T-helper 9 cell (primary cell): ENCODE results near the gene TWIST2.

Source experiments
- DNase-seq: peaks from one replicate; pipeline ENCODE4 v3.0.0-alpha.2; 2020

TWIST2 gene

DNA sequence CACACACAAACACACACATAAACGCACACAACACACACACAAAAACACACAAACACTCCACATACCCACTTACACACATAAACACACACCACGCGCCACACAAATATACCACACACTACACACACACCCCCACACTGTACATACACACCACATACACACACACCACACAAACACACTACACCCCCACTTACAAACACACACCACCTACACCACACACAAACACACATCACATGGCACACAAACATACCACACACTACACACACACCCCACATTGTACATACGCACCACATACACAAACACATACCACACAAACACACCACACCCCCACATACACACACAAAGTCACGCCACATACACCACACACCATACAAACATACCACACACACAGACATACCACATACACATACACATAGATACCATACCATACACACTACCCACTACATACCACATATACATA lies 59.9 kb downstream of the TWIST2 start:
- no peak for DNase-seq

DNA sequence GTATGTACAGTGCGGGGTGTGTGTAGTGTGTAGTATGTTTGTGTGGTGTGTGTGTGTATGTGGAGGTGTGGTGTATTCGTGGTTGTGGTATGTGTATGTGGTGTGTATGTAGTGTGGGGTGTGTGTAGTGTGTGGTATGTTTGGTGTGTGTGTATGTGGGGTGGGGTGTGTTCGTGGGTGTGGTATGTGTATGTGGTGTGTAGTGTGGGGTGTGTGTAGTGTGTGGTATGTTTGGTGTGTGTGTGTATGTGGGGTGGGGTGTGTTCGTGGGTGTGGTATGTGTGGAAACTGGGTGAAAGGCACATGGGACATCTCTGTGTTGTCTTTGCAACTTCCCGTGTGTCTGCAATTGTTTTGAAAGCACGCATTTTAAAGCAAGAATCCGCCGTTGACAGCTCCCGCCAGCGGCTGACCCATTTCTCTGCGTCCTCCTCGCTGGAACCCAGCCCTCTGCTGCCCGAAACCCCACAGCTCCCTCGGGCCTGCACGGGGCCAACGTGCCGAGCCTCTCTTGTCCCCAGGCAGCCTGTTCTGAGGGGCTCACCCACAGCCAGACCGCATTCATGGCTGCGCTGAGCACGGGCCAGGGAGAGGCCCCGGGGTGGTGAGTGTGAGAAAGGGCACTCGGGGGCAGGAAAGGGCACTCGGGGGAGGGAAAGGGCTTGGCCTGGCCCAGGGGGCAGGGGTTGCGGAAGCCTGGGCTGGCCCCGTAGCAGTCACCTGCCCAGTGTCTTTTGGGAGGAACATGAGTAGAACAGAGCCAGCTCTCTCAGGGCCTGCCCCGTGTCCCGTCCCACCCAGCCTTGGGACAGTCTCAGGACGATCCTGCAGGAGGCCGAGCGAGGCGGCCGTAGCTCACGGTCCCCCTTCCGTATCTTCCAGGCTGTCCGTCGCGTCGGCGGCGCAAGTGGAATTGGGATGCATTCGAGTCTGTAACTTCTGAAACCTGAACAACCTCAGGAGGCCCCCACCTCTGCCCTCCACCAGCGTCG lies 61.4 kb downstream of the TWIST2 start:
- DNase-seq = no peak

DNA sequence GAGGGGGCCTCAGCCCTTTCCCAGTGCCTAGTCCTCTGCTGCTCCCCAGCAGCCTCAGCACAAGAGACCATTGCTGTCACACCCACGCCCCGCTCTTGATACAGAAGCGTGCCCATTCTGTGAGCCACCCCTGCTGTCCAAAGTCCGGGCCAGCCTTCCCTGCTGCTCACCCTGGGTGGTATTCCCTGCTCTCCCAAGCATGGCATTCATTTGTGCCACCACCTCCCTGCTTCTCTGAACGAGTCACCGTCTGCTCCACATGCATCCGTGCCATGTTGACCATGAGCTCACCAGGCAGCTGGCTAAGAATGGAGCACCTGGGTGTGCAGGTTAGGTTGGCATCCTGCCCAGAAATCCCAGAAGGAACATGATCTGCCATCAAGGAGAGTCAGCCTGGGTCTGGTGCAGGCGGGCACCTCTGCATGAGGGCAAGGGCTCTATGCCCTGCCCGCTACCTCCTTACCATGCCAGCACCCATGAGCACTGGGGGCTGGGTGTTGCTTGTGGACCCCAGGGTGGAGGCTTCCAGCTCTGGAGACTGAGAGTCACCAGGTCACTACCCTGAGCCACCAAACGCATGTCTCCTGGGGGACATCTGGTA lies 63.0 kb downstream of the TWIST2 start:
- no peak for DNase-seq

DNA sequence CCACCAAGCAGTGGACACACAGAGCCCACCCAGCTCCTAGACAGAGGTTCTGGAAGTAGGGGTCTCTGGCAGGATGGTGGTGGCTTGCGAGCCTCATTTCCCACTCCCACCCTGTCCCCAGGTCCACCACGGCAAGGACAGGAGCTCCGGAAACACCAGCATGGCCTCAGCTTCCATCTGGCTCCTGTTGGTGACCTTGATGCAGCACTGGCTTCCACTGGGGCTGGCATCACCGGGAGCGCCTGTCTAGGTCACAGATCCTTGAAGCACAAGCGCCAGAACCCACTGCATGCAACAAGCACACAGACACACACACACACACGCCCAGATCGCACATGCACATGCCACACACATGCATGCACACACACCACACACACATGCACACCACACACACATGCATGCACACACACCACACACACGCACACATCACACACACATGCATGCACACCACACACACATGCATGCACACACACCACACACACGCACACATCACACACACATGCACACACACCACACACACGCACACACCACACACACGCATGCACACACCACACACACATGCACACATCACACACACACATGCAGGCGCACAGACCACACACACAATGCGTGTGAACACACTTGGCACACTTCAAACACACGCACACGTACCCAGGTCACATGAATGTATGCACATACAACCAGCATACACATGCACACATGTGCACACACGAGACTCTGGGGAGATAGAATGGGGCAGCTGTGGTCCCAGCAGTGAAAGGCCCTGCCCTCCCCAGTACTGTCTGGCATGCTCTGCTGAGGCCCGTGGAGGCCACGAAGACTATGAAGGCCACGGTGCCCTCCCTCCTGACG lies 63.7 kb downstream of the TWIST2 start:
- no peak for DNase-seq

DNA sequence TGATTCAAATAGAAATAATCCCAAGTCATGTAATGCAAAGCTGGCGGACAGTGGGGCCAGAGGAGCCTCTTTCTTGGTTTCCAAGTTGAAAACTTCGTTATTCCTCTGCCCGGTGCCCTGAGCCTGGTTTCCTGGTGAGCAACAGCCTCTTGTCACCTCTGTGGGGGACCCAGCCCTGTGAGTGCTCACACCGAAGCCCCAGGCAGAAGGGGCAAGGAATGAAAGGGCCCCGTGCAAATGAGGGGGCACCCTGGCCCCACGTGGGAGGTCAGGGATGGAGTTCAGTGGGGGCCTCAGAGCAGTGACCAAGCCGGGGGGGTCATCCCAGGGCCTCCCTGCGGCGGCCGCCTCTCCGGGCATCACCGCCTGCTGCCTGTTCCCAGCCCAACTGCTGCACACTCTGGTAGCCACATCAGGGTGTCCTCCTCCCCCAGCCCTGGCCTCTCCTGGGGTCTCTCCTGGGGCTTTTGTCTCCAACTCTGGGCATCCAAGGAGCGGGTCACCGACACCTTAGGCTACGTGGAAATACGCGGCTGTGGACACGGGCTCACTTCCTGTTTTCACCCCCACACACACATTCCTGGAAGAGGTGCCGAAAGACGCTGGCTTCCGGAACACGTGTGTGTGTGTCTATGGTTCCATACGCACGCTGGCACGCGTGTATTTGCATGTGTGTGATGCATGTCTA lies 64.5 kb downstream of the TWIST2 start:
- no peak for DNase-seq

DNA sequence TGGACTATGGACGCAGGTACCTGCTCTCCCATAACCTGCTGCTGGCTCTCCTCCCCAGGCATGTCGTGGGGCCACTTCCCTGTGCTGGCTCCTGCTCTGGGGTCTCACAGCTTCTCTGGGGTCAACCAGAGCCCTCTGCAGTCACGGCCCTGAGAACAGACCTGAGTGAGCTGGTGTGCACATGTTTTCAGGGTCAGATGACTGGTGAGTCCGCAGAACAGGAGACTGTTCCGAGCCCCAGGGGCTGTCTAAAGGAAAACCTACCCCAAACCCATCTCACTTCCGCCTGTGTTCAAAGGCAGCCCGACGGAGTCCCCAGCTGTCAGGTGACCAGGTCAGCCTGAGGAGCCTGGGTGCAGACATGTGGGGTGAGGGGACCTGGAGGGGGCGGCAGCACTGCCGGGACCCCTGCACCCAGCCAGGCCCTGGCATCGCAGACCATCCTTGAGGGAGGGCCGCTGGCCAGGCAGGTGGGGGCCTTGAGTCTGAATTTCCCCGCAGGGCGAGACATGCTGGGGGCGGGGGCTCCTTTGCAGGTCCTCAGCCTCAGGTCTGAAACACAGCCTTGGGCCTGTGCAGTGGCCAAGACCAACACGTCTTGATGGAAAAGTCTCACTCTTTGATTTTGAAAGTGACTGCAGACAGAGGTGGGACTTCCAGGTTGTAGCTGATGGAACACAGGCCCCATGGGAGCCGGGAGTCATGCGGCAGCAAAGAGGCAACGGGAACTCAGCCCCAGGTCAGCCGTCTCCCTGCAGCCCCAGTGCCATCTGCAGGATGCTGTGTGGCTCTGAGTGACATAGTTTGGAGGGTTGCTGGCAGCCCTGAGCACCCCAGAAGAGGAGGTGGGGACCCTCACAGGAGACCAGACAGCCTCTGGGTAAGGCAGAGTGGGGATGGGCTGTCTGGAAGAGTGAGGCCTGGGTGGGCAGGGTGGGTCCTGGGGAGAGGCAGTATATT lies 65.3 kb downstream of the TWIST2 start:
- no peak for DNase-seq

DNA sequence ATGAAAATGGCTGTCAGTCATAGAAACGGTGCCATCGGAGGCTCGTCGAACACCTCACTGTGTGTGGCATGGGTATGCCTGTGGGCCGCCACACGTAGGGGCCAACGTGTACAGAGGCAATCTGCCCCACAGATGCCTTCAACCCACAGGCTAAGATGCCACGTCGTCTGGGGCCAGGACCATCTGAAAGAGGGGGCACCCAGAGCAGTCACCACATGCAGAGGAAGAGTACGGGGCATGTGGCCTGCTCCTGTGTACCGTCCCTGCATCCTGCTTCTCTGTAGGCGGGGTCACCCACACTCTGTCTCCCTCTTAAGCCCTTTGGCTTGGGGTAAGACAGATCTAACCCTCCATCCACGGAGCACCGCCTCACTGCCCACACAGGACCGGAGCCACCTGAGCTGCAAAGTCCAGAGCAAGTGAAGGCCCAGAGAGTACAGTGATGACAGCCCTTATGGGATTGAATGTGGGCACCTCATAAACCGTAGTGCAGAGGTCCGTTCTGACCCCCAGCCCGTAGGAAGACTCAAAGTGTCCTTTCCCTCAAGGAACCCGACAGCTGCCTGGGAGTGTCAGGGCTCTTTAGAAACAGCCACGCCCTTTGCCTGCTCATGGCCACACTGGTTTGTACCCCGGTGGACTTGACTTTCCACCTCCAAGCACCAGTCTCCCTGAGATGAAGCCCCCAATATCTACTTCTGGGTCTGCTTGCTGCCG lies 66.2 kb downstream of the TWIST2 start:
- no peak for DNase-seq

DNA sequence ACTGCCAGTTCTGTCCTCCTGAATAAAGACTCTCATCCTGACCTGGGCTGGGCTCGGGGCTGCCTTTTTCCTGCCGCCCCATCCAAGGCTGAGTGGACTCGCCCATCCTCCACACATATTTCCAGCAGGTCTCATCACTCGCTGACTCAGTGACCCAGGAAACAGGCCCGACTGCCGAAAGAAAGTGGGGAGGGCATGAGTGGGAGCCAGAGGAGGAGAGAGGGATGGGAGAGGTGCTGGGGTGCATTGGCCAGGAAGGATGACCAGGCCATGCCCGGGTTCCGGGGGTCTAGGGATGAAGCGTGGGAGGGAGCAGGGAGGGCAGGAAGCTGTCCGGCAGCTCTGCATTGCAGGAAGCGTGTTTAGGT lies 66.7 kb downstream of the TWIST2 start:
- no peak for DNase-seq

DNA sequence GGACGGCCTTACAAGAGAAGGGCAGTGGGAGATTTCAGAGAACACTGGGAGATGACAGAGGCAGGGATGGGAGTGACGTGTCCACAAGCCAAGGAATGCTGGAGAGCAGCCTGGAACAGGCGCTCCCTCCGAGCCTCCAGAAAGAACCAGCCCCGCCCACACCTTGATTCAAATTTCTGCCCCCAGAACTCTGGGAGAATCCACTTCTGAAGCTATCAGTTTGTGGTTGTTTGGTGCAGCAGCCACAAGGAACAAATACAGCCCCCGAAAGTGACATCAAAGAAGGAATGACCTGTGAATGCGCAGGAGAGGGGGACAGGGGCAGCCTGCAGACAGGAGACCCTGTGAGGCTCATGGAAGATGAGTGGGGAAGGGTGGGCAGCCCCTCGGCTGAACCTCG lies 67.3 kb downstream of the TWIST2 start:
- no peak for DNase-seq

DNA sequence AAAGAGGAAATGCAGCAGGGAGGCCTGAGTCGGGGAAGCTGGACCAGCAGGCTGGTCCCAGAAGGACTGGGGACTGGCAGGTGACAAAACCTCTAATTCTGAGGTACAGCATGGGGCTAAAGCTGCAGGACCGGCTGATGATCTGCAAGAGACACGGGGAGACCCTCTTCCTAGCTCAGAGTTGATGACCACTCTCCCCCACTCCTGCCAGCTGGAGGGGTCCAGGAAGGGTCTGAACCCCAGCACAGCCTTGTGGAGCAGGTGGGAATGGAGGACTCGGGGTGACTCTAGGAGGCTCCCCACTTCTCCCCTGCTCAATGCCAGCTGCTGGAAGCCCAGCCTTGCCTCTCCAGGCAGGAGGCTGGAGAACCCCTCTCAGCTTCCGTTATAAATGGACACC lies 67.7 kb downstream of the TWIST2 start:
- no peak for DNase-seq

DNA sequence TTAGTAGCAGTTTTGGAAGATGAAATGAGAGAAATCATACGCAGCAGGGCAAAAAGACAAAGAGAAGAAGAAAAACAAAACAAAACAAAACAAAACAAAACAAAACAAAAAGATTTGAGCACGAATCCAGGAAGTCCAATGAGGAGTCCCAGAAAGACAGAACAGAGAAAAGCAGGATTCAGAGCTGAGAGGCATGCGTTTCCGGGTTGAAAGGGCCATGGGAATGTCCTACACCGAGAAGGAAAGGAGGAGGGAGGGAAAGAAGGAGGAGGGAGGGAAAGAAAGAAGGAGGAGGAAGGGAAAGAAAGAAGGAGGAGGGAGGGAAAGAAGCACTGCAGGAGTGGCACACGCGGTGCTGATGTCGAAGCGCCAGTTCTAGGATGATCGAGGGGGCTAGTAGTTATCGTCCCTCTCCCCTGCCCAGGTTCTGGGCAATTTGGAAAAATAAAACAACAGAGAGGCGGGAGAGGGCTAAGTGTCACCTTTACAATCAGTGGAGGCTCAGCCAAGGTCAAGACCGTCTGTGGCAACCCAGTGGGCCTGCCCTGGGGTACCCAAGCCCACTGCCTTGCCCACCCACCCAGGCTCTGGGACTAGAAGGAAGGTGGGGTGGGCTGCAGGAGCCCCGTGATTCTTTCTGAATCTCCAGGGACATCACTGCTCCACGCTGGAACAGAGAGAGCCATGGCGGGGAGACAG lies 68.4 kb downstream of the TWIST2 start:
- no peak for DNase-seq

DNA sequence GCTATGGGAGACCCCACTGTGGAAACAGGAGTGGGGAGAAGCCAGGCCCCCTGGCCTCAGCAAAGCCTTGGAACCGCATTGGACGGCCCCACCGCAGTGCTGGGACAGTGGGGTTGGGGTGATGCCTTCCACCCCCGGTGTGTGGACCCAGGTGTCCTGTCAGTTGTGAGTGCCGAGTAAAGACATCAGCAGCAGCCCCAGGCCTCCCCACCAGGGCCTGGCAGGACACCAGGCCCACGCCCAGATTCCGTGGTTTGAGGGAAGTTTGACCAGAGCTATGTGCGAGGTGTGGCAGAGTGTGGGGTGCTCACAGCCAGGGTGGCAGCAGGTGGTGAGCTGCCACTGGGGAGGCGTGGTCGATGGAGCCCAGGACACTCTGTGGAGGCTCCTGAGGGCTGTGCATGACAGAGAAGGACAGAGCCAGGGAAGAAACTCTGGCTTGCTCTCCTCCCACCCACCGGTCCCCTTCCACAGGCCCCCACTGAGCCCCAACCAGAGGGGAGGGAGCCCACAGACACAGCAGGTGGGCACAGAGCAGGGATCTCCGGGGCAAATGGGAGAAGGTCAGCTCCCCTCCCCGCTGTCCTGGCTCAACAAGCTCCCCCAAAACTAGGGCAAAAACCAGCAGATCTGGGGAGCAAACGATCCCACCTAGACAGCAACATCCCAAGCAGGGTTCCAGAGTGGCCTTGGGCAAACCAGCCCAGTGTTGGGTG lies 69.1 kb downstream of the TWIST2 start:
- DNase-seq = no peak

DNA sequence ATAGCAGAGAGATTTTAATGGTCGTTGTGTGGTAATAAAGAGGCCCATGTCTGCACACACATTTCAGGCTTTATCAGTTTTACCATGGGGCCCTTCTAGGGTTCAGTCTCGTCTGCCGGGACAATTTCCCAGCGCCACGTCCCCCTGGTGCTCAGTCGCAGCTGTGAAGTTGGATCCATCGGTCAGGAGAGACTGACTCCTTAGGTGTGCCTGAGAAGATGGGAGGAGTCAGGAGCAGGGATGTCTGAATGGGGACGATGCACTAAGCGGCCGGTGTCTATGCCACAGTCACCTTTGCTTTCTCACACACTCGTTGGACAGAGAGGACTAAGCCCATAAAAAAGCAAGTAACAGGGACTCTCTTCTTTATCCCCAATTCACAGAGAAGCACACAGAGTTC lies 71.4 kb downstream of the TWIST2 start:
- DNase-seq = no peak

DNA sequence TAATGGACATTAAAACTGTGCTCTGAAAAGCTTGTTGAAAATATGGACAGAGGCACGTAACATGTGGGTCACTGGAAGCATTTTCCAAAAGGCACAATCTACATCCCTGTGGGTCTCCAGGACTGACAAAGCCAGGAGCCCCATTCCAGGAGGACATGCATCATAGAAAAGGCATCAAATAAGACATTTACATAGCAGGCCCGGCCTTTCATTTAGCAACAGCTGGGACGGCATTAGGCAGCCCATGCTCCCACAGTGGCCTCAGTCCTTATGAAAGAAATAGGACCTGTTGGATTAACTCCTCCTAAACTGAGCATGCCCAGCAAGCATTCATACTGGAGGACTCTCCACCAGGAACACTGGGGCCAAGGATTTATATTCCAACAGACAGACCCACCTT lies 72.2 kb downstream of the TWIST2 start:
- DNase-seq = no peak

DNA sequence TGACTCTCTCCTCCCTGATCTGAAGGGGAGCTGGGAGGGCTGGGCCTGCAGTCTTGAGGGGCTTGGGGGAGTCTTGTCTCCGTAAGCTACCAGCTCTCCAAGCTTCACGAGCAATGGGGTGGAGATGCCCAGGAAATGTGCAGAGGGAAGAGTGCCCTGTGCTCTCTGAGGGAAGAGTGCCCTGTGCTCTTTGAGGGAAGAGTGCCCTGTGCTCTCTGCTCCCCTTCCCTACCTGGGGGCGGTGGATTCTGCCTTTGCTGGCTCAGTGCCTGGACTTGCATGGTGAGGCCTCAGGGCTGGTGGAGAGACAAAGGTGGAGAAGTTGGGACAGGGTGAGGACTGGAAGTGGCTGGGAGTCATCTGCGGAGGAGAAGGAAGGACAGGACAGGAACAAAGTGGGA lies 72.7 kb downstream of the TWIST2 start:
- no peak for DNase-seq

DNA sequence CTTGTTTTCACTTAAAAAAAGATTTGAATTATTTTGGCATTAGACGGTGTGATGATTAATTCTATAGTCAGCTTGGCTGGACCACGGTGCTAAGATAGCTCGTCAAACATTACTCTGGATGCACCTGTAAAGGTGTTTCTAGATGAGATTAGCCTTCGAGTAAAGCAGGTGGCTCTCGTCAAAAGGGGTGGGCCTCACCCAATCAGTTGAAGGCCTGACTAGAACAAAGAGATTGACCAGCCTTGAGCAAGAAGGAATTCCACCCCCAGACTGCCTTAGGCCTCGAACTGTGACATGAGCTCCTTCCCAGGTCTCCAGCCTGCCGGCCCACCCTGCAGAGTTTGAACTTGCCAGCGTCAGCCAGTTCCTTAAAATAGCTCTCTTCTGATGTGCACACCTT lies 73.4 kb downstream of the TWIST2 start:
- DNase-seq = no peak

DNA sequence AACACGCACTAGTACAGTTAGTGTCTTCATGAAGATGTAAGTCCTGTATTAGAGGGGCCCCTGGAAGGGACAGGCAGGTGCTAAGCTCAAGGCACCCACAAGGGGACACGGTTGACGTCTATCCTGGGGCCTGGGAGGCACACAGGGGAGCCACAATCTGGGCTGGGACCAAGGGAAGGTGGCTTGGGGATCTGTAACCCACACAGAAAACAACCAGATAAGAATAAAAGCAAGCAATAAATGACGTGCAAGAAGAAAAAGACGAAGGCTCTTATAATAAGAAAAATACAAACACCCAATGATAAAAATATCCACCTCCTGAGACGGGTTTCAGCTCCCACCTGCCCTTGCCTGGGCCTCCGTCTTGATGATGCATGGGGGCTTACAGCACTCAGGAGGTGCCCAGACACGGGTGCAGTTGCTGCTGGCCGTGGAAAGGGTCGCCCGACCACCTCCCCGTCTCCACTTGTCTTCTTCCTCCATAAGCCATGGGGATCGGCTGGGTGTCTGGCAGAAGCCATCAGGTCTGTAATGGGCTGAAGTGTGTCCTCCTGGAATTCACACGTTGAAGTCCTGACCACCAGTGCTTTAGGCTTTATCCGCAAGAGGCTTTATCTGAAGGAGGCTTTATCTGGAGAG lies 73.9 kb downstream of the TWIST2 start:
- no peak for DNase-seq

DNA sequence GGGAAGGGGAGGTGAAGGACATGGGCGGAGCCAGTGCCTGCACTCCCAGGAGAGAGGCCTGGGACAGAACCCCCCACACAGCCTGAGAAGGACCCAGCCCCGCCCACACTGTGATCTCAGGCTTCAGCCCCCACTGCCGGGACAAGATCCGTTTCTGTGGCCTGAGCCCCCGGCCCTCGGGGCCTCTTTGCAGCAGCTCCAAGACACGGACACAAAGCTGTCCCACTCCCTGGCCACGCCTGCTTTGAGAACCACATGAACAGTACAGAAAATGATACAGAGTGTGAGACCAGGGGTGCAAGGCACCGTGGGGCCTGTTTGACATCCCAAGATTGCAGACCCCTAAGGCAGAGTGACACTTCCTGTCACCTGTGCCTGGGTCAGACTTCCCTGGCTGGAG lies 74.5 kb downstream of the TWIST2 start:
- no peak for DNase-seq

DNA sequence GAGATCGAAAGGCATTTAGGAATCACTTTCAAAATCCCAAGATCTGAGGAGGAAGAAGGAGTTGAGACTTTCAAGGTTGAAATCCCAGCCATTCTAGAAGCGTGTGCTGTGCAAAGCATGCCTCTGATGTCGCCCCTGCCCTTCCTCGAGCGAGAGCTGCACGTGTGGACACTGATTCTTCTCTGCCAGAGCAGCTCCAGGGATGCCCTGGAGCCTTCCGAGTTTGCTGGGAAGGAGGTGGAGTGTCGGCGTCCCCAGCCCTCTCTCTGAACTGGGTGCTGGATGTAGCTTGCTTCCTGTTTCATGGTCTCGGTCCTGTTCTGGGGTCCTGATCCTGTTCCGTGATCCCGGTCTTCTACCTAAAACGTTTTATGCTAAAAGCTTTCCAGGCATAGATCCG lies 76.1 kb downstream of the TWIST2 start:
- DNase-seq = no peak
